Activated CD4-positive, alpha-beta T cell treated with anti-CD3 and anti-CD28 coated beads for 36 hours (primary cell): Measurements from ENCODE around the gene BACE2. TPM values are rescaled to one million over a fixed set of nuclear protein-coding genes. Genes with fewer than 3 reads are reported as not detected.
A peak's percentile ranks its signal among the peaks of the same experiment; 100 is the strongest.

ENCODE experiments used
- ATAC-seq: fragments of 200-7000 bp; cut with Tn5 transposase; one replicate; pipeline ENCODE4 v1.10.0; 2021; ENCODE audit warnings: mild to moderate bottlenecking, moderate library complexity
- CTCF ChIA-PET: fragments of 350-600 bp; sonication (Branson Sonifier 250); formaldehyde crosslinking; loops from one replicate; lab custom pipeline; 2021; ENCODE audit warnings: antibody characterized with exemption; lab: Charles Lee
- POLR2A ChIA-PET: fragments of 350-600 bp; sonication (Branson Sonifier 250); formaldehyde crosslinking; loops from one replicate; lab custom pipeline; 2021; ENCODE audit warnings: antibody characterized with exemption, inconsistent platforms; lab: Charles Lee
- DNase-seq: peaks from one replicate; pipeline ENCODE4 v3.0.0-alpha.2; 2020
- H3K27ac Mint-ChIP-seq: one replicate; pipeline ENCODE4 v1.8.0; 2021; ENCODE audit warnings: mixed read lengths
- H3K27me3 Mint-ChIP-seq: one replicate; pipeline ENCODE4 v1.8.0; 2021; ENCODE audit warnings: mixed read lengths
- H3K36me3 Mint-ChIP-seq: one replicate; pipeline ENCODE4 v1.8.0; 2021; ENCODE audit warnings: low read depth, mixed read lengths
- H3K4me1 Mint-ChIP-seq: one replicate; pipeline ENCODE4 v1.8.0; 2021; ENCODE audit warnings: mixed read lengths
- H3K4me3 Mint-ChIP-seq: one replicate; pipeline ENCODE4 v1.8.0; 2021; ENCODE audit warnings: mild to moderate bottlenecking, moderate library complexity, mixed read lengths
- H3K9me3 Mint-ChIP-seq: one replicate; pipeline ENCODE4 v1.8.0; 2021; ENCODE audit warnings: low read depth, mixed read lengths
- intact Hi-C, 2 experiments: fragments of 100-400 bp; cut with DNase I in 1 of 2; cut with micrococcal nuclease in 1 of 2; formaldehyde crosslinking; loops; one replicate each; pipeline versions ENCODE4 v1.14.2 to v1.15.1; 2022 to 2024; cut with DNase I, micrococcal nuclease
- total RNA-seq, 2 experiments: library from RNA; stranded (reverse); gene quantifications; one replicate each; pipeline ENCODE4 v1.2.3, GENCODE V29; 2021

Gene BACE2
- under 1 TPM; 0.25 to 0.50 TPM for total RNA-seq

DNA sequence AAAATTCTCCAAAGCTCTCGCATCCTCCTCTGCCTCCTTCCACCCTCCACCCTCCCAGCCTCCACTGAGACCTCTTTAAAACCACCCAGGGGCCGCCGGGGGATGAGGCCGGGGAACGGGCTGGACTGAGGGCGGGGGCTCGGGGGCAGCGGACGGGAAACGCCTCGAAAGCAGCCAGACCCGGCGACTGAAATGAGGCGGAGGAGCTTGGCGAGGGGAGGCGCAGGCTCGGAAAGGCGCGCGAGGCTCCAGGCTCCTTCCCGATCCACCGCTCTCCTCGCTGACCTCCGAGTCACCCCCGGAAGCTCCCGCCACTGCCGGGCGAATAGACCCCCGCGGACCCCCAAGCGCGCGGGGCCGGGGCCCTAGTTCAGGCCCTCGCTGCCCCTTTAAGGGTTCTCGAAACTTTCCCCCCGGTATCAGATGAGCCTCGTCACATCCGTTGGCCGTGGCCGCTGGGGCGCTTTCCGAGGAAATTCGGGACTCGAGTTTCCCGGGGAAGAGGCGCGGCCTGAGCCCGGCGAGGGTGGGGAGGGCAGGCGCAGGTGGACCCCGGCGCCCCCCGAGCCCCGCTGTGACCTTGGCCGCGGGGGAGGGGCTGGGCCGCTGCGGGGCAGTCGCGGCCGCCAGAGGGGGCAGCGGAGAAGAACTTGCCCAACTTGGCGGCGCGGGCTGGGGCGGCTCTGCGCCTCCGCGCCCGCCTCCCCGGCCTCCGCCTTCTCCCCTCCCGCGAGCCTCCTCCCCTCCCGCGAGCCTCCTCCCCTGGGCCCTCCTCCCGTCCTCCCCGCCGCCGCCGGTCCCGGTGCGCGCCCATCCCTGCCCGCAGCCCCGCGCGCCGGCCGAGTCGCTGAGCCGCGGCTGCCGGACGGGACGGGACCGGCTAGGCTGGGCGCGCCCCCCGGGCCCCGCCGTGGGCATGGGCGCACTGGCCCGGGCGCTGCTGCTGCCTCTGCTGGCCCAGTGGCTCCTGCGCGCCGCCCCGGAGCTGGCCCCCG is at the start of gene BACE2:
Gene BACE2, plus strand, starts transcription at position 813 of the 995 bp plus-strand sequence. Its CDS starts 104 bp downstream, at position 917.
- DNase-seq (peak; percentile 75), ATAC-seq (peak; percentile 90)
- Mint-ChIP-seq H3K27me3 (peaks cover 31% of the 10 kb centered on the region), H3K27ac (no peak within 1 kb of the TSS), H3K4me3 (peak within 1 kb of the TSS; percentile 59), H3K4me1 (peaks cover 5% of the 10 kb centered on the region), H3K36me3 (no peaks in the 10 kb centered on the region), H3K9me3 (no peaks in the 10 kb centered on the region)
- intact Hi-C loops: no loop called here
- POLR2A ChIA-PET: no interaction called here
- CTCF ChIA-PET: interaction anchor here (0.8 to 2.3 kb wide), 3 partner anchors 17 to 359 kb away, joined by 3 to 5 read pairs (median 3); no protein-coding TSS in a partner anchor

GRCh38 chr21:41119901-41120300 is 48.1 kb upstream of the BACE2 start:
- no peak overlapping the region for H3K4me3 Mint-ChIP-seq
- H3K9me3 Mint-ChIP-seq: no peaks in the 10 kb centered on the region
- no peak overlapping the region for H3K27ac Mint-ChIP-seq
- ChIA-PET POLR2A (no interaction called here), CTCF (no interaction called here)
- H3K27me3 Mint-ChIP-seq: peaks cover 5% of the 10 kb centered on the region
- intact Hi-C loops: loop anchor here in 1 of 2 experiments (2.0 kb wide), 1 partner anchor 341 kb away; no protein-coding TSS in a partner anchor
- H3K36me3 Mint-ChIP-seq: no peaks in the 10 kb centered on the region
- no peak for ATAC-seq
- no peaks in the 10 kb centered on the region for H3K4me1 Mint-ChIP-seq
- no peak for DNase-seq

GRCh38 chr21:41120997-41121396 is 47.0 kb upstream of the BACE2 start:
- H3K27me3 Mint-ChIP-seq: peaks cover 5% of the 10 kb centered on the region
- no peaks in the 10 kb centered on the region for H3K9me3 Mint-ChIP-seq
- H3K27ac Mint-ChIP-seq: no peak overlapping the region
- no peak overlapping the region for H3K4me3 Mint-ChIP-seq
- CTCF ChIA-PET: interaction anchor here (0.6 to 1.8 kb wide), 3 partner anchors 9 to 162 kb away, joined by 3 to 5 read pairs (median 4); no protein-coding TSS in a partner anchor
- POLR2A ChIA-PET: no interaction called here
- intact Hi-C loops: loop anchor here in 1 of 2 experiments (2.0 kb wide), 1 partner anchor 340 kb away; no protein-coding TSS in a partner anchor
- no peak for DNase-seq
- no peaks in the 10 kb centered on the region for H3K36me3 Mint-ChIP-seq
- H3K4me1 Mint-ChIP-seq: no peaks in the 10 kb centered on the region
- no peak for ATAC-seq

DNA sequence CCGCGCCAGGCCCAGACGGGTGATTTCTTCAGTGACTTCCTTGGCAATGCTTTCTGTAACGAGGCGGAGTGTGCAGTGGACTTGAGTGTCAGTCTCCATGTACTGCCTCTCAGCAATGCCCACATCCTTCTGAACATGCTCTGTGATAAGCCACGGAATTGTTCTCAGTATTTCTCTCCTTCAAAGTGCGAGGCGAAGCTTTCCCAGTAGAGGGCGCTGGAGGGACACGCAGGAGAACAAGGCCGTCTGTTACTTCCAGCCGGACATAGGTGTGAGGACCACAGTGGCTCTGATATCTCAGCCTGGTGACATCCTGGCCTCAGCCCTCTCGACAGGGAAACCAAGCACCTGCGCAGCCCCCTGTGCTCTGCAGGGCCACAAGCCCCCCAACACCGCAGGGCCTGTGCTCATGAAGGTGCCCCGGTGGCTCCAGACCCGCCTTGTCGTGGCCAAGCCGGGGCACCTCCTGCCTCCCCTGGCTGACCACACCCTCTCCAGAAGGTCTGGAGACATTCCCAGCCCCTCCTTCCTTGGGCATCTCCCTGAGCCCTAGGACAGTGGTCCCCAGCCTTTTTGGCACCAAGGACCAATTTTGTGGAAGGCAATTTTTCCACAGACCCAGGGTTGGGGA is 46.1 kb upstream of the BACE2 start:
- no peaks in the 10 kb centered on the region for H3K4me1 Mint-ChIP-seq
- ATAC-seq: no peak
- H3K4me3 Mint-ChIP-seq: no peak overlapping the region
- no peaks in the 10 kb centered on the region for H3K9me3 Mint-ChIP-seq
- POLR2A ChIA-PET: no interaction called here
- intact Hi-C loops: loop anchor here in 1 of 2 experiments (2.0 kb wide), 1 partner anchor 339 kb away; no protein-coding TSS in a partner anchor
- peaks cover 5% of the 10 kb centered on the region for H3K27me3 Mint-ChIP-seq
- H3K36me3 Mint-ChIP-seq: no peaks in the 10 kb centered on the region
- CTCF ChIA-PET: interaction anchor here (0.6 to 1.8 kb wide), 4 partner anchors 10 to 161 kb away, joined by 3 to 5 read pairs (median 4); no protein-coding TSS in a partner anchor
- DNase-seq: peak; percentile 83
- no peak overlapping the region for H3K27ac Mint-ChIP-seq

GRCh38 chr21:41124641-41125201 is 43.2 kb upstream of the BACE2 start:
- intact Hi-C loops: no loop called here
- Mint-ChIP-seq H3K27ac (no peak overlapping the region), H3K4me1 (no peaks in the 10 kb centered on the region), H3K27me3 (peaks cover 11% of the 10 kb centered on the region), H3K4me3 (no peak overlapping the region), H3K9me3 (peaks cover 7% of the 10 kb centered on the region), H3K36me3 (no peaks in the 10 kb centered on the region)
- ATAC-seq: no peak
- ChIA-PET POLR2A (no interaction called here), CTCF (interaction anchor here (1.2 kb wide), 1 partner anchor 13 kb away, joined by 3 read pairs; no protein-coding TSS in a partner anchor)
- DNase-seq: no peak

GRCh38 chr21:41128981-41129380 is 39.0 kb upstream of the BACE2 start:
- intact Hi-C loops: no loop called here
- Mint-ChIP-seq H3K4me1 (no peaks in the 10 kb centered on the region), H3K27me3 (peaks cover 11% of the 10 kb centered on the region), H3K4me3 (no peak overlapping the region), H3K9me3 (peaks cover 7% of the 10 kb centered on the region), H3K27ac (no peak overlapping the region), H3K36me3 (no peaks in the 10 kb centered on the region)
- ATAC-seq: no peak
- POLR2A ChIA-PET: no interaction called here
- CTCF ChIA-PET: interaction anchor here (0.9 kb wide), 1 partner anchor 985 kb away, joined by 3 read pairs; no protein-coding TSS in a partner anchor
- DNase-seq: no peak

- ATAC-seq (no peak), DNase-seq (no peak)
- no peak overlapping the region for H3K4me3 Mint-ChIP-seq
- ChIA-PET POLR2A (no interaction called here), CTCF (no interaction called here)
- no peak overlapping the region for H3K27ac Mint-ChIP-seq
- H3K9me3 Mint-ChIP-seq: peaks cover 7% of the 10 kb centered on the region
- no peaks in the 10 kb centered on the region for H3K4me1 Mint-ChIP-seq
- intact Hi-C loops: no loop called here
- H3K36me3 Mint-ChIP-seq: no peaks in the 10 kb centered on the region
- H3K27me3 Mint-ChIP-seq: peaks cover 8% of the 10 kb centered on the region
These were observed 37.1 kb upstream of the BACE2 start for GRCh38 chr21:41130883-41131282.

- ChIA-PET CTCF (interaction anchor here (0.8 to 1.7 kb wide), 3 partner anchors 11 to 48 kb away, joined by 3 to 4 read pairs (median 4); no protein-coding TSS in a partner anchor), POLR2A (no interaction called here)
- H3K27ac Mint-ChIP-seq: no peak overlapping the region
- peaks cover 9% of the 10 kb centered on the region for H3K27me3 Mint-ChIP-seq
- H3K9me3 Mint-ChIP-seq: peaks cover 4% of the 10 kb centered on the region
- intact Hi-C loops: no loop called here
- no peaks in the 10 kb centered on the region for H3K4me1 Mint-ChIP-seq
- H3K36me3 Mint-ChIP-seq: no peaks in the 10 kb centered on the region
- no peak overlapping the region for H3K4me3 Mint-ChIP-seq
- ATAC-seq (no peak), DNase-seq (no peak)
These were observed 34.0 kb upstream of the BACE2 start for GRCh38 chr21:41133874-41134522.

- POLR2A ChIA-PET: no interaction called here
- CTCF ChIA-PET: no interaction called here
- H3K4me1 Mint-ChIP-seq: no peaks in the 10 kb centered on the region
- ATAC-seq: no peak
- no peaks in the 10 kb centered on the region for H3K9me3 Mint-ChIP-seq
- intact Hi-C loops: no loop called here
- H3K36me3 Mint-ChIP-seq: no peaks in the 10 kb centered on the region
- H3K27me3 Mint-ChIP-seq: peaks cover 5% of the 10 kb centered on the region
- H3K4me3 Mint-ChIP-seq: no peak overlapping the region
- DNase-seq: no peak
- no peak overlapping the region for H3K27ac Mint-ChIP-seq
These were observed 32.2 kb upstream of the BACE2 start for GRCh38 chr21:41135746-41136145.

GRCh38 chr21:41136286-41136685 is 31.7 kb upstream of the BACE2 start:
- Mint-ChIP-seq H3K27ac (no peak overlapping the region), H3K4me3 (no peak overlapping the region), H3K36me3 (no peaks in the 10 kb centered on the region), H3K27me3 (peaks cover 5% of the 10 kb centered on the region), H3K9me3 (no peaks in the 10 kb centered on the region), H3K4me1 (no peaks in the 10 kb centered on the region)
- intact Hi-C loops: no loop called here
- ATAC-seq (no peak), DNase-seq (no peak)
- ChIA-PET POLR2A (no interaction called here), CTCF (no interaction called here)
